ENCODE data around the gene CDKN1A.
A peak's percentile ranks its signal among the peaks of the same experiment; 100 is the strongest.

The CDKN1A gene

DNA sequence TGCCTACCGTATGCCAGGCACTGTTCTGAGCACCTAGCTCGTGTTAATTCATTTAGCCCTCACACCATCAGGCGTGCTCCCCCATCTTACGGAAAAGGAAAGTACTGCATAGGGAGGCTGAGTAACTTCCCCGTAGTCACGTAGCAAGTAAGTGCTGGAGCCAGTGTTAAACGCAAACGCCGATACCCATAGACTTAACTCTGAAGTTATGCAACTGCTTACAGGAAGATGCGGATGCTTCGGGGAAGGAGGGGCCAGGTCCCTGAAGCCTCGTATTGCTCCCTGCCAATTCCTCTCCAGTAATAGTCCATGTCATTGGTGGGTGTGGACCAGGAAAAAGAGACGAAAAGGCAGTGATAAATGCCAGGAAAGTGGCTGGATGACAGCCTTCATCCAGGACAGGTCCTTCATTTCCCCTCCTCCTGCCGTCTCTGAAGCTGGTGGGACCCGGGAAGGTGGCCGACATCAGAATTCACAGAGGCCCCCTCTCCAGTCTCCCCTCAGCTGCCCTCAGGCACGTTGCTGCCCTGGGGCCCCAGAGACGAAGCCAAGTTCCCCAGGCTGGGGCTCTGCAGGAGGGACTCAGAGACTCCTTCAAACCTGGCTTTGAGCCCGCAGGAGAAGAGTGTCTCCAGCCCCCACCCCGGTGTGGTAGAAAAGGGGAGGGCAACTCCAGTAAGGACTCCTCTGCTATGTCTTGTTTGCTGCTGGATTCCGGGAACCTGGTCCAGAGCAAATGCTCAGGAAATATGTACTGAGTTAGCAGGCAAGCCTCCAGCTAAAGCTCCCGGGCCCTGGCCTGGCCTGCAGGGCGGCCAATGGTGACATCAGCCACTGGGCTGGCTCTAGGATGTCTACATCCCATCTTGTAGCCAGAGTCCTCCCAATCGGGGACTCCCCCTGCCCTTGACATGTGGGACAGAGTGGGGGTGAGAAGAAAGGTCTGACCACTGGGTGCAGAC, 56.9 kb downstream of the CDKN1A start:
- no peak overlapping the region for H3K27ac ChIP-seq (ENCODE audit: extremely low read depth, low read depth, low read length)
- no peak for TF ChIP-seq SP3 (tag by site-specific recombination; IDR thresholded peaks at IDR 0.05)
- TF ChIP-seq ZNF561 (tag by site-specific recombination; IDR thresholded peaks at IDR 0.05; ENCODE audit: borderline replicate concordance) = no peak
- no peak for TF ChIP-seq ZBTB7A (tag by site-specific recombination; IDR thresholded peaks at IDR 0.05; ENCODE audit: low read depth)
- no peak for TF ChIP-seq SP7 (tag by site-specific recombination; IDR thresholded peaks at IDR 0.05)
- TF ChIP-seq REPIN1 (tag by site-specific recombination; IDR thresholded peaks at IDR 0.05; ENCODE audit: low read depth) = no peak
- 0 out of 2 replicates have a peak, but pooled peaks have one; percentile 1 for TF ChIP-seq SP2 (tag by site-specific recombination; IDR thresholded peaks at IDR 0.05)
- TF ChIP-seq ZNF202 (tag by site-specific recombination; IDR thresholded peaks at IDR 0.05; ENCODE audit: borderline replicate concordance) = no peak
- TF ChIP-seq HOXC10 (CRISPR knock-in tag; IDR thresholded peaks at IDR 0.05) = no peak
- TF ChIP-seq ZBTB20 (tag by site-specific recombination; IDR thresholded peaks at IDR 0.05) = peak; percentile 74
- no peak for TF ChIP-seq ZFP3 (tag by site-specific recombination; IDR thresholded peaks at IDR 0.05; ENCODE audit: low read depth)
- no peak for TF ChIP-seq ZNF785 (tag by site-specific recombination; IDR thresholded peaks at IDR 0.05)
- TF ChIP-seq GLIS1 (tag by site-specific recombination; IDR thresholded peaks at IDR 0.05) = peak; percentile 35; the same call in 1 of the 2 replicates
- TF ChIP-seq ZNF549 (tag by site-specific recombination; IDR thresholded peaks at IDR 0.05) = no peak
- no peak for TF ChIP-seq ZNF548 (tag by site-specific recombination; IDR thresholded peaks at IDR 0.05)
- TF ChIP-seq ZBTB1 (tag by site-specific recombination; IDR thresholded peaks at IDR 0.05) = no peak
- TF ChIP-seq, protein P1, sequence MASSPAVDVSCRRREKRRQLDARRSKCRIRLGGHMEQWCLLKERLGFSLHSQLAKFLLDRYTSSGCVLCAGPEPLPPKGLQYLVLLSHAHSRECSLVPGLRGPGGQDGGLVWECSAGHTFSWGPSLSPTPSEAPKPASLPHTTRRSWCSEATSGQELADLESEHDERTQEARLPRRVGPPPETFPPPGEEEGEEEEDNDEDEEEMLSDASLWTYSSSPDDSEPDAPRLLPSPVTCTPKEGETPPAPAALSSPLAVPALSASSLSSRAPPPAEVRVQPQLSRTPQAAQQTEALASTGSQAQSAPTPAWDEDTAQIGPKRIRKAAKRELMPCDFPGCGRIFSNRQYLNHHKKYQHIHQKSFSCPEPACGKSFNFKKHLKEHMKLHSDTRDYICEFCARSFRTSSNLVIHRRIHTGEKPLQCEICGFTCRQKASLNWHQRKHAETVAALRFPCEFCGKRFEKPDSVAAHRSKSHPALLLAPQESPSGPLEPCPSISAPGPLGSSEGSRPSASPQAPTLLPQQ (tag by site-specific recombination; IDR thresholded peaks at IDR 0.05) = no peak
- TF ChIP-seq ZNF24 (tag by site-specific recombination; IDR thresholded peaks at IDR 0.05) = no peak
- TF ChIP-seq, protein P2, sequence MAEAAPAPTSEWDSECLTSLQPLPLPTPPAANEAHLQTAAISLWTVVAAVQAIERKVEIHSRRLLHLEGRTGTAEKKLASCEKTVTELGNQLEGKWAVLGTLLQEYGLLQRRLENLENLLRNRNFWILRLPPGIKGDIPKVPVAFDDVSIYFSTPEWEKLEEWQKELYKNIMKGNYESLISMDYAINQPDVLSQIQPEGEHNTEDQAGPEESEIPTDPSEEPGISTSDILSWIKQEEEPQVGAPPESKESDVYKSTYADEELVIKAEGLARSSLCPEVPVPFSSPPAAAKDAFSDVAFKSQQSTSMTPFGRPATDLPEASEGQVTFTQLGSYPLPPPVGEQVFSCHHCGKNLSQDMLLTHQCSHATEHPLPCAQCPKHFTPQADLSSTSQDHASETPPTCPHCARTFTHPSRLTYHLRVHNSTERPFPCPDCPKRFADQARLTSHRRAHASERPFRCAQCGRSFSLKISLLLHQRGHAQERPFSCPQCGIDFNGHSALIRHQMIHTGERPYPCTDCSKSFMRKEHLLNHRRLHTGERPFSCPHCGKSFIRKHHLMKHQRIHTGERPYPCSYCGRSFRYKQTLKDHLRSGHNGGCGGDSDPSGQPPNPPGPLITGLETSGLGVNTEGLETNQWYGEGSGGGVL (tag by site-specific recombination; IDR thresholded peaks at IDR 0.05) = peak; percentile 49; the same call in 1 of the 2 replicates
- no peak for TF ChIP-seq ZNF629 (tag by site-specific recombination; IDR thresholded peaks at IDR 0.05)
- TF ChIP-seq ZNF157 (tag by site-specific recombination; IDR thresholded peaks at IDR 0.05) = no peak
- no peak for TF ChIP-seq ZNF837 (tag by site-specific recombination; IDR thresholded peaks at IDR 0.05)
- TF ChIP-seq, protein P3, sequence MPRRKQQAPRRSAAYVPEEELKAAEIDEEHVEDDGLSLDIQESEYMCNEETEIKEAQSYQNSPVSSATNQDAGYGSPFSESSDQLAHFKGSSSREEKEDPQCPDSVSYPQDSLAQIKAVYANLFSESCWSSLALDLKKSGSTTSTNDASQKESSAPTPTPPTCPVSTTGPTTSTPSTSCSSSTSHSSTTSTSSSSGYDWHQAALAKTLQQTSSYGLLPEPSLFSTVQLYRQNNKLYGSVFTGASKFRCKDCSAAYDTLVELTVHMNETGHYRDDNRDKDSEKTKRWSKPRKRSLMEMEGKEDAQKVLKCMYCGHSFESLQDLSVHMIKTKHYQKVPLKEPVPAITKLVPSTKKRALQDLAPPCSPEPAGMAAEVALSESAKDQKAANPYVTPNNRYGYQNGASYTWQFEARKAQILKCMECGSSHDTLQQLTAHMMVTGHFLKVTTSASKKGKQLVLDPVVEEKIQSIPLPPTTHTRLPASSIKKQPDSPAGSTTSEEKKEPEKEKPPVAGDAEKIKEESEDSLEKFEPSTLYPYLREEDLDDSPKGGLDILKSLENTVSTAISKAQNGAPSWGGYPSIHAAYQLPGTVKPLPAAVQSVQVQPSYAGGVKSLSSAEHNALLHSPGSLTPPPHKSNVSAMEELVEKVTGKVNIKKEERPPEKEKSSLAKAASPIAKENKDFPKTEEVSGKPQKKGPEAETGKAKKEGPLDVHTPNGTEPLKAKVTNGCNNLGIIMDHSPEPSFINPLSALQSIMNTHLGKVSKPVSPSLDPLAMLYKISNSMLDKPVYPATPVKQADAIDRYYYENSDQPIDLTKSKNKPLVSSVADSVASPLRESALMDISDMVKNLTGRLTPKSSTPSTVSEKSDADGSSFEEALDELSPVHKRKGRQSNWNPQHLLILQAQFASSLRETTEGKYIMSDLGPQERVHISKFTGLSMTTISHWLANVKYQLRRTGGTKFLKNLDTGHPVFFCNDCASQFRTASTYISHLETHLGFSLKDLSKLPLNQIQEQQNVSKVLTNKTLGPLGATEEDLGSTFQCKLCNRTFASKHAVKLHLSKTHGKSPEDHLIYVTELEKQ (tag by site-specific recombination; IDR thresholded peaks at IDR 0.05; ENCODE audit: borderline replicate concordance) = no peak
- TF ChIP-seq, protein P4, sequence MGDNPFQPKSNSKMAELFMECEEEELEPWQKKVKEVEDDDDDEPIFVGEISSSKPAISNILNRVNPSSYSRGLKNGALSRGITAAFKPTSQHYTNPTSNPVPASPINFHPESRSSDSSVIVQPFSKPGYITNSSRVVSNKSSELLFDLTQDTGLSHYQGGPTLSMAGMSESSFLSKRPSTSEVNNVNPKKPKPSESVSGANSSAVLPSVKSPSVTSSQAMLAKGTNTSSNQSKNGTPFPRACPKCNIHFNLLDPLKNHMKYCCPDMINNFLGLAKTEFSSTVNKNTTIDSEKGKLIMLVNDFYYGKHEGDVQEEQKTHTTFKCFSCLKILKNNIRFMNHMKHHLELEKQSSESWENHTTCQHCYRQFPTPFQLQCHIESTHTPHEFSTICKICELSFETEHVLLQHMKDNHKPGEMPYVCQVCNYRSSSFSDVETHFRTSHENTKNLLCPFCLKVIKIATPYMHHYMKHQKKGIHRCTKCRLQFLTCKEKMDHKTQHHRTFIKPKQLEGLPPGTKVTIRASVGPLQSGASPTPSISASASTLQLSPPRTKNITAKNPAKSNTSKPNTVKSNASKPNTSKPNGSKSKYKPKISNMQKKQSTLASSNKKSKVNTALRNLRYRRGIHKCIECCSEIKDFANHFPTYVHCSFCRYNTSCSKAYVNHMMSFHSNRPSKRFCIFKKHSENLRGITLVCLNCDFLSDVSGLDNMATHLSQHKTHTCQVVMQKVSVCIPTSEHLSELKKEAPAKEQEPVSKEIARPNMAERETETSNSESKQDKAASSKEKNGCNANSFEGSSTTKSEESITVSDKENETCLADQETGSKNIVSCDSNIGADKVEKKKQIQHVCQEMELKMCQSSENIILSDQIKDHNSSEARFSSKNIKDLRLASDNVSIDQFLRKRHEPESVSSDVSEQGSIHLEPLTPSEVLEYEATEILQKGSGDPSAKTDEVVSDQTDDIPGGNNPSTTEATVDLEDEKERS (tag by site-specific recombination; IDR thresholded peaks at IDR 0.05) = no peak
- TF ChIP-seq ZNF48 (tag by site-specific recombination; IDR thresholded peaks at IDR 0.05) = no peak
- TF ChIP-seq, protein P5, sequence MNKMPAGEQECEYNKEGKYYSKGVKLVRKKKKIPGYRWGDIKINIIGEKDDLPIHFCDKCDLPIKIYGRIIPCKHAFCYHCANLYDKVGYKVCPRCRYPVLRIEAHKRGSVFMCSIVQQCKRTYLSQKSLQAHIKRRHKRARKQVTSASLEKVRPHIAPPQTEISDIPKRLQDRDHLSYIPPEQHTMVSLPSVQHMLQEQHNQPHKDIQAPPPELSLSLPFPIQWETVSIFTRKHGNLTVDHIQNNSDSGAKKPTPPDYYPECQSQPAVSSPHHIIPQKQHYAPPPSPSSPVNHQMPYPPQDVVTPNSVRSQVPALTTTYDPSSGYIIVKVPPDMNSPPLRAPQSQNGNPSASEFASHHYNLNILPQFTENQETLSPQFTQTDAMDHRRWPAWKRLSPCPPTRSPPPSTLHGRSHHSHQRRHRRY (tag by site-specific recombination; IDR thresholded peaks at IDR 0.05) = no peak
- no peak for TF ChIP-seq ZSCAN23 (tag by site-specific recombination; IDR thresholded peaks at IDR 0.05)

More for the DNA sequence above, 56.9 kb downstream of the CDKN1A start:
- H3K4me1 ChIP-seq (ENCODE audit: control insufficient read depth, insufficient read depth, low read length) = no peaks in the 10 kb centered on the region
- no peak overlapping the region for H3K4me3 ChIP-seq (ENCODE audit: low read depth, low read length)
- no peaks in the 10 kb centered on the region for H3K36me3 ChIP-seq (ENCODE audit: control insufficient read depth in 2 of 2, insufficient read depth in 1 of 2, low read length in 2 of 2)
- no peaks in the 10 kb centered on the region for H3K9me3 ChIP-seq (ENCODE audit: control insufficient read depth, insufficient read depth, low read depth, low read length)
- CTCF ChIA-PET = interaction anchor here (0.6 to 2.6 kb wide), 7 partner anchors 11 to 540 kb away, joined by 3 to 16 read pairs (median 5); no protein-coding TSS in a partner anchor
- POLR2A ChIA-PET = interaction anchor here (0.5 kb wide), 1 partner anchor 707 kb away, joined by 5 read pairs; no protein-coding TSS in a partner anchor
